Lung (tissue), 12 donors: Measurements from ENCODE around the gene PCDHGA5. TPM values are rescaled to one million over a fixed set of nuclear protein-coding genes. Genes with fewer than 3 reads are reported as not detected.
"Not testable (repeated sequence)": the region's sequence is repeated elsewhere in the genome, so short reads cannot be mapped to it uniquely, and the experiment has no call there.

Experiments used
- ATAC-seq: fragments of 200-7000 bp; cut with Tn5 transposase; one replicate; pipeline ENCODE4 v1.9.1; 2020; ENCODE audit warnings: moderate number of reproducible peaks; ENCODE audit not compliant: insufficient read depth, low FRiP score
- DNase-seq, 3 donors: peaks; one replicate each; pipeline ENCODE4 v3.0.0-alpha.2; 2013 to 2017
- H3K27ac ChIP-seq, 2 donors: one replicate each; pipeline ENCODE4 v1.5.1; 2013; ENCODE audit warnings: mild to moderate bottlenecking in 2 of 2, moderate library complexity in 2 of 2, control low read depth in 1 of 2, inconsistent platforms in 1 of 2, low read depth in 1 of 2, low read length in 1 of 2
- H3K27me3 ChIP-seq, 3 donors: one replicate each; pipeline ENCODE4 v1.5.1; 2013; ENCODE audit warnings: low read length in 2 of 3; ENCODE audit not compliant: control insufficient read depth in 3 of 3, insufficient read depth in 3 of 3
- H3K36me3 ChIP-seq, 4 donors: one replicate each; pipeline ENCODE4 v1.5.1; 2013; ENCODE audit warnings: low read length in 4 of 4, mild to moderate bottlenecking in 1 of 4, moderate library complexity in 1 of 4; ENCODE audit not compliant: control insufficient read depth in 4 of 4, insufficient read depth in 4 of 4
- H3K4me1 ChIP-seq, 5 donors: one replicate each; pipeline ENCODE4 v1.5.1; 2013; ENCODE audit warnings: low read length in 5 of 5, mild to moderate bottlenecking in 2 of 5, moderate library complexity in 1 of 5; ENCODE audit not compliant: control insufficient read depth in 5 of 5, insufficient read depth in 5 of 5
- H3K4me3 ChIP-seq: one replicate; pipeline ENCODE4 v1.5.1; 2013; ENCODE audit warnings: mild to moderate bottlenecking, control low read depth, moderate library complexity
- H3K9ac ChIP-seq, 2 donors: one replicate each; pipeline ENCODE4 v1.5.1; 2013; ENCODE audit warnings: low read length in 2 of 2, control low read depth in 1 of 2; ENCODE audit not compliant: insufficient read depth in 1 of 2
- H3K9me3 ChIP-seq, 4 donors: one replicate each; pipeline ENCODE4 v1.5.1; 2013; ENCODE audit warnings: low read length in 3 of 4, mild to moderate bottlenecking in 1 of 4, moderate library complexity in 1 of 4; ENCODE audit not compliant: control insufficient read depth in 4 of 4, insufficient read depth in 3 of 4
- WGBS, 2 donors: extraction: QIAGEN DNeasy Blood & Tissue Kit; methylation state at CpG; one replicate each; pipeline ENCODE4 v1.1.7; 2013; 5-methylcytosine and 5-hydroxymethylcytosine counted together
- polyA plus RNA-seq, 2 donors: library from polyadenylated mRNA; stranded (reverse); fragments of 200-250 nt; gene quantifications; one replicate each; pipeline ENCODE4 v1.2.1, GENCODE V29; 2013
- total RNA-seq, 2 donors: library from RNA; depleted of rRNA in 1 of 2; stranded (reverse); fragments of >200 nt in 1 of 2; gene quantifications; one replicate each; pipeline ENCODE4 v1.2.1, GENCODE V29; 2014 to 2021
- TF ChIP-seq, protein P1 (sequence below): IDR thresholded peaks from 2 replicates; pipeline ENCODE4 v1.5.1; 2012; ENCODE audit warnings: mild to moderate bottlenecking; ENCODE audit errors: control extremely low read depth, extremely low read depth
- donor health status: control.
- donor health status: control.
- donor health status: Bipolar disorder and iron deficiency.
- donor health status: healthy.
- donor health status: DM: yes; HTN: yes; CAD: no.

Gene PCDHGA5
- total and polyA plus RNA-seq, 4 donors, result 0.31 to 9.3 (median 1.6) TPM

GRCh38 chr5:141371572-141372475 lies 7.9 kb downstream of the PCDHGA5 start:
- no peak for ATAC-seq
- Histone ChIP-seq H3K36me3 (peaks cover 0 to 9% (median 0%) of the 10 kb centered on the region in 4 donors), H3K4me3 (no peak overlapping the region), H3K9ac (no peak overlapping the region), H3K9me3 (peaks cover 0 to 55% (median 25%) of the 10 kb centered on the region in 4 donors), H3K27ac (no peak overlapping the region), H3K27me3 (peaks cover 0 to 3% (median 0%) of the 10 kb centered on the region in 3 donors), H3K4me1 (no peaks in the 10 kb centered on the region)
- WGBS, 2 donors, result 33% methylated on average over 69 of the region's 69 CpGs
- TF ChIP-seq, protein P1, sequence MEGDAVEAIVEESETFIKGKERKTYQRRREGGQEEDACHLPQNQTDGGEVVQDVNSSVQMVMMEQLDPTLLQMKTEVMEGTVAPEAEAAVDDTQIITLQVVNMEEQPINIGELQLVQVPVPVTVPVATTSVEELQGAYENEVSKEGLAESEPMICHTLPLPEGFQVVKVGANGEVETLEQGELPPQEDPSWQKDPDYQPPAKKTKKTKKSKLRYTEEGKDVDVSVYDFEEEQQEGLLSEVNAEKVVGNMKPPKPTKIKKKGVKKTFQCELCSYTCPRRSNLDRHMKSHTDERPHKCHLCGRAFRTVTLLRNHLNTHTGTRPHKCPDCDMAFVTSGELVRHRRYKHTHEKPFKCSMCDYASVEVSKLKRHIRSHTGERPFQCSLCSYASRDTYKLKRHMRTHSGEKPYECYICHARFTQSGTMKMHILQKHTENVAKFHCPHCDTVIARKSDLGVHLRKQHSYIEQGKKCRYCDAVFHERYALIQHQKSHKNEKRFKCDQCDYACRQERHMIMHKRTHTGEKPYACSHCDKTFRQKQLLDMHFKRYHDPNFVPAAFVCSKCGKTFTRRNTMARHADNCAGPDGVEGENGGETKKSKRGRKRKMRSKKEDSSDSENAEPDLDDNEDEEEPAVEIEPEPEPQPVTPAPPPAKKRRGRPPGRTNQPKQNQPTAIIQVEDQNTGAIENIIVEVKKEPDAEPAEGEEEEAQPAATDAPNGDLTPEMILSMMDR, result no peak
- no peak for DNase-seq

DNA sequence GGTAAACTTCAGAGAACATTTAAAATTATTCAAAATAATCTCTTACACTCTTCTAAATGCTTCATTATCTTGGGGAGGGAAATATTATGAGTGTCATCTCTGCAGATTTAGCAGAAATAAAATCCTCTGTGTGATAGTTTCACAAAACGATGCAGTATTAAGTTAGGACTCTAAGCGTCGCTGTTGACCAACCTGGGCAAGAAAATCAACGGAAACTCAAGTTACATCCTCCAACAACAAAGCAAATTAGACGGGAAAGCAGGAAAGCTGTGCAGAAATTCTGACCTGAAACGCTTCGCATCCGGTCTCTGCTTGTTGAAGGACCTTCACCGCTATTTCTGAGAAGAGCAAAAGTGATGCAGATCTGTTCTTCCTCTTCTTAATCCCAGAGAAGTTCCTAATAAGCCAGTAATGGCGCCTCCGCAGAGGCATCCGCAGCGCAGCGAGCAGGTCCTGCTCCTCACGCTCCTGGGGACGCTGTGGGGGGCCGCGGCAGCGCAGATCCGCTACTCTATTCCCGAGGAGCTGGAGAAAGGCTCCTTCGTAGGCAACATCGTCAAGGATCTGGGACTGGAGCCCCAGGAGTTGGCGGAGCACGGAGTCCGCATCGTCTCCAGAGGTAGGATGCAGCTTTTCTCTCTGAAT lies 9.8 kb downstream of the PCDHGA5 start, which contains the start of gene PCDHGA6:
TSS of gene PCDHGA6 (plus strand) at position 219 of the 645 bp plus-strand sequence. CDS start at position 412, 193 bp downstream.
- TF ChIP-seq, protein P1, result no peak
- DNase-seq (peak in 2 of 3 donors; percentile 33 to 38), ATAC-seq (no peak)
- Histone ChIP-seq H3K4me3 (peak within 1 kb of the TSS; percentile 5), H3K9ac (no peak within 1 kb of the TSS), H3K36me3 (peaks cover 0 to 9% (median 0%) of the 10 kb centered on the region in 4 donors), H3K27ac (no peak within 1 kb of the TSS), H3K4me1 (no peaks in the 10 kb centered on the region), H3K27me3 (peaks cover 0 to 3% (median 0%) of the 10 kb centered on the region in 3 donors), H3K9me3 (peaks cover 3 to 62% (median 31%) of the 10 kb centered on the region in 4 donors)
- WGBS, 2 donors, result 17 to 19% methylated on average over 27 of the region's 27 CpGs

GRCh38 chr5:141374627-141375026 lies 10.7 kb downstream of the PCDHGA5 start:
- ATAC-seq, result no peak
- H3K9me3 ChIP-seq, result peaks cover 4 to 62% (median 31%) of the 10 kb centered on the region in 4 donors
- H3K27me3 ChIP-seq, result peaks cover 0 to 3% (median 0%) of the 10 kb centered on the region in 3 donors
- H3K9ac ChIP-seq, result no peak overlapping the region
- DNase-seq, result no peak
- no peaks in the 10 kb centered on the region for H3K4me1 ChIP-seq
- 54 to 64% methylated on average over 14 of the region's 14 CpGs for WGBS, 2 donors
- TF ChIP-seq, protein P1, result no peak
- peaks cover 0 to 9% (median 0%) of the 10 kb centered on the region in 4 donors for H3K36me3 ChIP-seq
- no peak overlapping the region for H3K27ac ChIP-seq
- H3K4me3 ChIP-seq, result peak overlapping the region; percentile 5

DNA sequence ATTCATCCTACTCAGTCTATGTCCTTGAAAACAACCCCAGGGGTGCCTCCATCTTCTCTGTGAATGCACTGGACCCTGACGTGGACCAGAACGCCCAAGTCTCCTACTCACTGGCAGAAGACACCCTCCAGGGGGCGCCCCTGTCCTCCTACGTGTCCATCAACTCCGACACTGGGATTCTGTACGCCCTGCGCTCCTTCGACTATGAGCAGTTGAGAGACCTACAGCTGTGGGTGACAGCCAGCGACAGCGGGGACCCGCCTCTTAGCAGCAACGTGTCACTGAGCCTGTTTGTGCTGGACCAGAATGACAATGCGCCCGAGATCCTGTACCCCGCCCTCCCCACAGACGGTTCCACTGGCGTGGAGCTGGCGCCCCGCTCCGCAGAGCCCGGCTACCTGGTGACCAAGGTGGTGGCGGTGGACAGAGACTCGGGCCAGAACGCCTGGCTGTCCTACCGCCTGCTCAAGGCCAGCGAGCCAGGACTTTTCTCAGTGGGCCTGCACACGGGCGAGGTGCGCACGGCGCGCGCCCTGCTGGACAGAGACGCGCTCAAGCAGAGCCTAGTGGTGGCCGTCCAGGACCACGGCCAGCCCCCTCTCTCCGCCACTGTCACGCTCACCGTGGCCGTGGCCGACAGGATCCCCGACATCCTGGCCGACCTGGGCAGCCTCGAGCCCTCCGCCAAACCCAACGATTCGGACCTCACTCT lies 11.6 kb downstream of the PCDHGA5 start:
- not testable (repeated sequence) for H3K27ac ChIP-seq, ATAC-seq, H3K4me3 ChIP-seq, H3K36me3 ChIP-seq, H3K9ac ChIP-seq, DNase-seq, H3K27me3 ChIP-seq, H3K4me1 ChIP-seq
- WGBS, 2 donors, result 44 to 51% methylated on average over 32 to 43 of the region's 48 CpGs
- H3K9me3 ChIP-seq, result peaks cover 8 to 58% (median 27%) of the 10 kb centered on the region in 4 donors
